HepG2 (cell line): Measurements from ENCODE around the gene HSPA1L. TPM values are rescaled to one million over a fixed set of nuclear protein-coding genes. Genes with fewer than 3 reads are reported as not detected.

Experiments
- BCL6 ChIP-seq: IDR thresholded peaks from 2 replicates; pipeline ENCODE4 v1.6.1; 2016; ENCODE audit warnings: missing genetic modification reagents, missing compliant biosample characterization
- ERF ChIP-seq: IDR thresholded peaks from 2 replicates; pipeline ENCODE4 v1.6.1; 2018; ENCODE audit warnings: missing biosample characterization, missing genetic modification reagents
- GTF2F1 ChIP-seq: fragments of 150-350 bp; IDR thresholded peaks from 2 replicates; pipeline ENCODE4 v1.6.1; 2014; ENCODE audit warnings: low read length
- GZF1 ChIP-seq: sonication (generic); formaldehyde crosslinking; IDR thresholded peaks from 2 replicates; pipeline ENCODE4 v1.5.1; 2020; ENCODE audit warnings: mild to moderate bottlenecking, missing genetic modification reagents
- KLF11 ChIP-seq: IDR thresholded peaks from 2 replicates; pipeline ENCODE4 v1.6.1; 2016; ENCODE audit warnings: missing compliant biosample characterization
- MBD4 ChIP-seq: IDR thresholded peaks from 2 replicates; pipeline ENCODE4 v1.6.1; 2012; ENCODE audit warnings: low read length, inconsistent platforms, borderline replicate concordance
- MEF2D ChIP-seq: sonication (generic); formaldehyde crosslinking; IDR thresholded peaks from 2 replicates; pipeline ENCODE4 v1.5.1; 2020; ENCODE audit warnings: mild to moderate bottlenecking, missing genetic modification reagents
- NBN ChIP-seq: fragments of 450-650 bp; conservative IDR thresholded peaks from 2 replicates; pipeline ENCODE4 v1.6.1; 2017
- NFKB2 ChIP-seq: sonication (generic); formaldehyde crosslinking; IDR thresholded peaks from 2 replicates; pipeline ENCODE4 v1.4.0; 2020; ENCODE audit warnings: missing genetic modification reagents, borderline replicate concordance
- STAG1 ChIP-seq: sonication (generic); formaldehyde crosslinking; IDR thresholded peaks from 2 replicates; pipeline ENCODE4 v1.4.0; 2020; ENCODE audit warnings: missing genetic modification reagents
- UBTF ChIP-seq: sonication (generic); formaldehyde crosslinking; IDR thresholded peaks from 2 replicates; pipeline ENCODE4 v1.4.0; 2020; ENCODE audit warnings: mild to moderate bottlenecking, missing genetic modification reagents
- ZBTB14 ChIP-seq: sonication (generic); formaldehyde crosslinking; IDR thresholded peaks from 2 replicates; pipeline ENCODE4 v1.4.0; 2020; ENCODE audit warnings: missing genetic modification reagents
- ZBTB40 ChIP-seq, 2 experiments: fragments of 450-650 bp in 1 of 2; sonication (generic) in 1 of 2; formaldehyde crosslinking in 1 of 2; IDR thresholded peaks; 2 replicates each; pipeline versions ENCODE4 v1.6.1 to v1.8.0; 2016 to 2022; ENCODE audit warnings: antibody characterized with exemption in 1 of 2, mild to moderate bottlenecking in 1 of 2, missing genetic modification reagents in 1 of 2
- ZNF224 ChIP-seq: sonication (generic); formaldehyde crosslinking; IDR thresholded peaks from 2 replicates; pipeline ENCODE4 v1.5.0; 2020; ENCODE audit warnings: mild to moderate bottlenecking, missing genetic modification reagents
- ZNF335 ChIP-seq: sonication (generic); formaldehyde crosslinking; IDR thresholded peaks from 2 replicates; pipeline ENCODE4 v1.4.0; 2020; ENCODE audit warnings: missing genetic modification reagents
- ZNF639 ChIP-seq: conservative IDR thresholded peaks from 2 replicates; pipeline ENCODE4 v1.6.1; 2018; ENCODE audit warnings: missing genetic modification reagents
- polyA plus RNA-seq, 8 experiments: library from polyadenylated mRNA; depleted of rRNA in 3 of 8; stranded (reverse) in 7 of 8; unstranded in 1 of 8; fragments of >200 nt; fragmentation: Illumina TruSeq in 4 of 8; extraction: Trizol in 4 of 8; gene quantifications; 2 replicates each; pipeline versions ENCODE4 v1.2.1 to v1.2.3, GENCODE V29; 2011 to 2016; ENCODE audit warnings: low read depth in 4 of 8, missing spikeins in 1 of 8, mixed read lengths in 1 of 8; ENCODE audit not compliant: insufficient read depth in 1 of 8
- total RNA-seq, 5 experiments: library from RNA; depleted of rRNA; stranded (reverse); fragments of >200 nt; fragmentation: Illumina TruSeq; extraction: Trizol; gene quantifications; 2 replicates each; pipeline ENCODE4 v1.2.3, GENCODE V29; 2016; ENCODE audit warnings: low read depth in 1 of 5

Gene HSPA1L
- total and polyA plus RNA-seq, 2 of the 13 experiments (the other 11 are each of a cell fraction or from before 2014, with no cell fraction given): 0.55 to 1.0 TPM

- TF ChIP-seq ZBTB40 (IDR thresholded peaks at IDR 0.05) (no peak), ZBTB40 (CRISPR knock-in tag; IDR thresholded peaks at IDR 0.05) (peak; percentile 86; the same call in 1 of the 2 replicates), ZNF639 (peak; percentile 86; the same call in 1 of the 2 replicates), ZBTB14 (CRISPR knock-in tag) (peak; percentile 93), ZNF224 (CRISPR knock-in tag) (0 out of 2 replicates have a peak, but pooled peaks have one; percentile 71), NBN (no peak), STAG1 (CRISPR knock-in tag) (peak; percentile 43), UBTF (CRISPR knock-in tag) (peak; percentile 74; the same call in 1 of the 2 replicates), NFKB2 (CRISPR knock-in tag) (peak; percentile 93; the same call in 1 of the 2 replicates), ZNF335 (CRISPR knock-in tag) (peak; percentile 99), KLF11 (CRISPR knock-in tag) (no peak), ERF (CRISPR knock-in tag) (peak; percentile 89), GTF2F1 (no peak), MBD4 (no peak), BCL6 (CRISPR knock-in tag) (peak; percentile 73), MEF2D (CRISPR knock-in tag) (peak; percentile 60), GZF1 (CRISPR knock-in tag) (peak; percentile 82)
Measured at GRCh38 chr6:31806470-31807272, 8.4 kb downstream of the HSPA1L start, which contains the start of gene LSM2 (continued).
